GOT3 (cell line): Measurements from ENCODE around the gene FMN2.
A peak's percentile ranks its signal among the peaks of the same experiment; 100 is the strongest.
"Not testable (repeated sequence)": the region's sequence is repeated elsewhere in the genome, so short reads cannot be mapped to it uniquely, and the experiment has no call there.

Source experiments
- DNase-seq: peaks from one replicate; lab custom pipeline; 2025; ENCODE audit warnings: mixed read lengths; lab: John Stamatoyannopoulos, UW

The FMN2 gene

GRCh38 chr1:240138867-240139266 lies 47.2 kb downstream of the FMN2 start:
- DNase-seq, result no peak

GRCh38 chr1:240139511-240139910 lies 47.8 kb downstream of the FMN2 start:
- DNase-seq, result no peak

- DNase-seq, result no peak
Observed at GRCh38 chr1:240145120-240145519, 53.4 kb downstream of the FMN2 start.

GRCh38 chr1:240148333-240148732 lies 56.6 kb downstream of the FMN2 start:
- DNase-seq, result no peak

GRCh38 chr1:240149484-240150094 lies 57.9 kb downstream of the FMN2 start:
- no peak for DNase-seq

- no peak for DNase-seq
Observed at GRCh38 chr1:240151136-240151735, 59.6 kb downstream of the FMN2 start.

GRCh38 chr1:240152611-240153297 lies 61.1 kb downstream of the FMN2 start:
- DNase-seq, result no peak

GRCh38 chr1:240155605-240156004 lies 63.9 kb downstream of the FMN2 start:
- no peak for DNase-seq

GRCh38 chr1:240164742-240165141 lies 73.1 kb downstream of the FMN2 start:
- no peak for DNase-seq

GRCh38 chr1:240169188-240169587 lies 77.5 kb downstream of the FMN2 start:
- DNase-seq, result no peak

GRCh38 chr1:240170266-240170665 lies 78.6 kb downstream of the FMN2 start:
- no peak for DNase-seq

- DNase-seq, result no peak
Observed at GRCh38 chr1:240170806-240171205, 79.1 kb downstream of the FMN2 start.

GRCh38 chr1:240171907-240172306 lies 80.2 kb downstream of the FMN2 start:
- no peak for DNase-seq

- no peak for DNase-seq
Observed at GRCh38 chr1:240173836-240174235, 82.2 kb downstream of the FMN2 start.

GRCh38 chr1:240174734-240175133 lies 83.1 kb downstream of the FMN2 start:
- no peak for DNase-seq

GRCh38 chr1:240178366-240178765 lies 86.7 kb downstream of the FMN2 start:
- DNase-seq, result no peak

GRCh38 chr1:240184682-240185081 lies 93.0 kb downstream of the FMN2 start:
- DNase-seq, result not testable (repeated sequence)

GRCh38 chr1:240188139-240188538 lies 96.5 kb downstream of the FMN2 start:
- no peak for DNase-seq

GRCh38 chr1:240189386-240189989 lies 97.8 kb downstream of the FMN2 start:
- DNase-seq, result no peak

GRCh38 chr1:240190881-240191401 lies 99.3 kb downstream of the FMN2 start:
- peak; percentile 27 for DNase-seq

GRCh38 chr1:240192851-240193250 lies 101.2 kb downstream of the FMN2 start:
- DNase-seq, result no peak

GRCh38 chr1:240193679-240194078 lies 102.0 kb downstream of the FMN2 start:
- no peak for DNase-seq

GRCh38 chr1:240194120-240194519 lies 102.4 kb downstream of the FMN2 start:
- DNase-seq, result no peak
